ENCODE data around the gene CNDP1. TPM values are rescaled to one million over a fixed set of nuclear protein-coding genes. Genes with fewer than 3 reads are reported as not detected.
A peak's percentile ranks its signal among the peaks of the same experiment; 100 is the strongest.

The CNDP1 gene
- total RNA-seq, 2 experiments from 2014 or later = 0.25 to 0.39 TPM

DNA sequence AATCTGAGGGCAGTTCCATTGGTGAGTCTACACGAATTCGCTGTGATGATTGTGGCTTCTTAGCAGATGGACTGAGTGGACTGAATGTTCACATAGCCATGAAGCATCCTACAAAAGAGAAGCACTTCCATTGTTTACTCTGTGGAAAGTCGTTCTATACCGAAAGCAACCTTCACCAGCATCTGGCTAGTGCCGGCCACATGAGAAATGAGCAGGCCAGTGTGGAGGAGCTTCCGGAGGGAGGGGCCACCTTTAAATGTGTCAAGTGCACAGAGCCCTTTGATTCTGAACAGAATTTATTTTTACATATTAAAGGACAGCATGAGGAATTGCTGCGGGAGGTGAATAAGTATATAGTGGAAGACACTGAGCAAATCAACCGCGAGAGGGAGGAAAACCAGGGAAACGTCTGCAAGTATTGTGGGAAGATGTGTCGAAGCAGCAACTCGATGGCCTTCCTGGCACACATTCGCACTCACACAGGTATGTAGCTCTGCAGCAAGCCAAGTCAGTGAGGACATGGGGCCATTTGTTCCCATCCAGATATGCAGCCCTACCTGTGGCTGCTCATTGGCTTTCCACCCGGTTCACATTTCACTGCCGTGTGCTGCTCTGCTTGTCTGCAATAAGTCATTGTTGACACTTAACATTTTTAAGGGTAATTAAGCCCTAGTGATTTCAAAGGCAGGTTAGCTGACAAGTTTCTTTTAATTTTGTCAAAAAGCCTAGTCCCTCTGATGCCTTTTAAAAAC lies 101.1 kb downstream of the CNDP1 start:
- H3K4me3 Mint-ChIP-seq = no peak overlapping the region
- H3K27me3 Mint-ChIP-seq = no peaks in the 10 kb centered on the region
- intact Hi-C loops (cut with DNase I, micrococcal nuclease) = no loop called here
- no peak for DNase-seq
- H3K36me3 Mint-ChIP-seq (ENCODE audit: low read depth) = peaks cover 37% of the 10 kb centered on the region
- Histone ChIP-seq H3K27ac (ENCODE audit: low read depth in 1 of 2, low read length in 2 of 2) (no peak overlapping the region), H3K4me3 (ENCODE audit: low read length) (no peak overlapping the region), H3K36me3 (ENCODE audit: insufficient read depth, low read length) (peaks cover 5% of the 10 kb centered on the region), H3K27me3 (ENCODE audit: control insufficient read depth in 1 of 2, insufficient read depth in 2 of 2, low read length in 2 of 2) (no peaks in the 10 kb centered on the region), H3K9me3 (ENCODE audit: control insufficient read depth in 1 of 2, insufficient read depth in 1 of 2, low read length in 2 of 2) (no peaks in the 10 kb centered on the region), H3K4me1 (ENCODE audit: insufficient read depth, low read length) (peaks cover 27% of the 10 kb centered on the region)
- ATAC-seq (ENCODE audit: poor library complexity) = no peak
- TF ChIP-seq, protein P1, sequence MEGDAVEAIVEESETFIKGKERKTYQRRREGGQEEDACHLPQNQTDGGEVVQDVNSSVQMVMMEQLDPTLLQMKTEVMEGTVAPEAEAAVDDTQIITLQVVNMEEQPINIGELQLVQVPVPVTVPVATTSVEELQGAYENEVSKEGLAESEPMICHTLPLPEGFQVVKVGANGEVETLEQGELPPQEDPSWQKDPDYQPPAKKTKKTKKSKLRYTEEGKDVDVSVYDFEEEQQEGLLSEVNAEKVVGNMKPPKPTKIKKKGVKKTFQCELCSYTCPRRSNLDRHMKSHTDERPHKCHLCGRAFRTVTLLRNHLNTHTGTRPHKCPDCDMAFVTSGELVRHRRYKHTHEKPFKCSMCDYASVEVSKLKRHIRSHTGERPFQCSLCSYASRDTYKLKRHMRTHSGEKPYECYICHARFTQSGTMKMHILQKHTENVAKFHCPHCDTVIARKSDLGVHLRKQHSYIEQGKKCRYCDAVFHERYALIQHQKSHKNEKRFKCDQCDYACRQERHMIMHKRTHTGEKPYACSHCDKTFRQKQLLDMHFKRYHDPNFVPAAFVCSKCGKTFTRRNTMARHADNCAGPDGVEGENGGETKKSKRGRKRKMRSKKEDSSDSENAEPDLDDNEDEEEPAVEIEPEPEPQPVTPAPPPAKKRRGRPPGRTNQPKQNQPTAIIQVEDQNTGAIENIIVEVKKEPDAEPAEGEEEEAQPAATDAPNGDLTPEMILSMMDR (IDR thresholded peaks at IDR 0.05) = no peak
- POLR2A ChIA-PET = no interaction called here
- peaks cover 57% of the 10 kb centered on the region for H3K4me1 Mint-ChIP-seq (ENCODE audit: low read depth)
- CTCF ChIA-PET = no interaction called here
- H3K9me3 Mint-ChIP-seq = no peaks in the 10 kb centered on the region
- peak overlapping the region; percentile 90 for H3K27ac Mint-ChIP-seq

Other genes with a start within 250 kb of the CNDP1 start
- gene CYB5A, start 242.5 kb upstream of the CNDP1 start, total RNA-seq = 1 to 10 TPM; 3.7 to 4.1 TPM
- not detected for gene C18orf63, start 218.7 kb upstream of the CNDP1 start, total RNA-seq
- gene DIPK1C, start 77.2 kb upstream of the CNDP1 start, total RNA-seq = not detected
- 10 to 100 TPM; 75.5 to 75.7 TPM for gene CNDP2, start 38.1 kb upstream of the CNDP1 start, total RNA-seq
- 10 to 100 TPM; 23.2 to 24.7 TPM for gene ZNF407, start 63.4 kb downstream of the CNDP1 start, total RNA-seq